NCI-H2107 treated with DMSO at 0.1 percent for 48 hours (cell line): Measurements from ENCODE around the gene LRRC32.
A peak's percentile ranks its signal among the peaks of the same experiment; 100 is the strongest.
"Not testable (repeated sequence)": the region's sequence is repeated elsewhere in the genome, so short reads cannot be mapped to it uniquely, and the experiment has no call there.

Experiments used
- DNase-seq: peaks from one replicate; lab custom pipeline; 2025; ENCODE audit not compliant: unreplicated experiment; lab: John Stamatoyannopoulos, UW

Gene LRRC32

DNA sequence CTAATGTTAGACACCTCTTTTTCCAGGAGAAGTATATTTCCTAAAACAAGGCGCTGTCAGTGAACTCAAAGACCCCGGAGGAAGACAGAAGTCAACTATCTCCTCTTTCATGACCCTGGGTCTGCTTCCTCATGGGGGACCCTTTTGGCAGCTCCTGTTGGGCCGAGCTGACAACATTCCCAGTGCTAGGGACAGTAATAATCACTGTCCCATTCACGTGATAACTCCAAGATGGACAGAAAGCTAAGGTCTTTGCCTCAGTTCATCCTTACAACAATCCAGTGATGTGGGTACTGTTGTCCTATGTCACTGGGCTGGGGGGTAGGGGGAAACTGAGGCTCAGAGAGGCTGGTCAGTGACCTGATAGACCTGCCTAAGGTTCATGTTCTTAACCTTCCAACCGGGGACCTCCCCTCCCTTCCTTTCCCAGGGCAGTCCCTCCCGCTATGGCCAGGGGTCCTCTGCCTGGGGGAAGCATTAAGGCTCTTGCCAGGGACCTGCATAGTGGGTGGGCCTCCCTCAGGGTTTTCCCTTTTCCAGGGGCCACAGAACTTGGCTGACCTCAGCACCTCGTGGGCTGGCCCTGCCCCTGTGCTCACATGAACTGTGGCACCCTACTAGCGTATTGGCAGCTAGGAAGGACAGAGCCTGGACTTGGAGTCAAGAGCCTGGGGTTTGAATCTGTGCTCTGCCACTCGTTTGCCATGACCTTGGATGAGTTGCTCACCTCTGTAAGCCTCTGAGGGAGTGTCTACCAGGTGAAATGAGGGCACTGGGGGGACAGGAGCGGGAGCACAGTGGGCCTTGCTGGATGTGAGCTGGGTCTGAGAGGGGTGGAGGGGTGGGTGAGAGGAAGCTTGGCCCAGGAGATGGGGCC lies 53.6 kb downstream of the LRRC32 start:
- DNase-seq, result no peak

DNA sequence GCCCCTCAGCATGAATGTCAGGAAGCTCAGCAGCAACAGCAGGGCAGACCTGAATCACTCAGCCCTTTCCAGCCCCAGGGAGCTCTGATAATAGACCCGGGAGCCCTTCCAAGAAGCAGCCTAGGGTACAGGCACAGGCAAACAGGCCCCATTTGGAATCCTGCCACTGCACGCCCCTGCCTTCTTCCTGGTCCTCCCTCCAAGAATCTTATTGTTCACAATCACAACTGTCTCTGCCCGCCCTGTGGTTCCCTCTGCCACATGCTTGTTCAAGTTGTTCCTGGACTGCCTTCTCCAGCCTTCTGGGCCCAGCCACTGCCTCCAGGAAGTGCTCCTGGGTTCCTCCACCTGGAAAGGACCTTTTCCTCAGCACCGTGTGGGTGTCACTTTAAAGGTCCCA lies 54.6 kb downstream of the LRRC32 start:
- no peak for DNase-seq

DNA sequence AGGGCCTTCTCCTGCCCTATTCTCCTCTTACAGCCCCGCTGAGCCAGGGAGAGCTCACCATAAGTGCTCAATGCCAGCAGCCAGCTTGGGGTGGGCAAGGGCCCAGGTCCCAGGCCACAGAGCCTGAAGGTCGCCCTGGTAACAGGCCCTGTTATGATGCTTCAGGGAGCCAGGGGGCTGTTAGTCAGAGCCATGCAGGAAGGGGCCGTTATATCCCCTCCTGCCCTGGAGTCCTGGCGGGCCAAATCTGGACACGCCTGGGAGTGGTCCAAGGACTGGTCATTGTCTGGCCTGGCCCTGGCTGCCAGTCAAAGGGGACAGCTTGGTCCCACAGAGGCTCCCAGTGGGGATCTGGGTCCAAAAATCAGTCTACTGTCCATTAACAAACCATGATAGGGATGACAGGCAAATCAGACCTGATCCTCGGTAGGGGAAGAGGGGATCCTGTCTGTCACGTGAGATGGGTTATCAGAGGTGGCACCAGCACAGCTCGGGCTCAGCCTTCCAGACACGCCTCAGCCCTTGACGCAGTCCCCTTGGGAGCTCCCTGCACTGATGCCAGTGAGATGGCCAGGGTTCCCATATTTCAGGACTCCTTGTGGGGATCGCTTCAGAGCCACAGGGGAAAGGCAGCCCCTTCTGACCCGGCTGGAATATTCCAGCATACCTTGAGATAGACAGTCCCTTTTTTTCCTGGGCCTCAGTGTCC lies 55.9 kb downstream of the LRRC32 start:
- DNase-seq, result no peak

DNA sequence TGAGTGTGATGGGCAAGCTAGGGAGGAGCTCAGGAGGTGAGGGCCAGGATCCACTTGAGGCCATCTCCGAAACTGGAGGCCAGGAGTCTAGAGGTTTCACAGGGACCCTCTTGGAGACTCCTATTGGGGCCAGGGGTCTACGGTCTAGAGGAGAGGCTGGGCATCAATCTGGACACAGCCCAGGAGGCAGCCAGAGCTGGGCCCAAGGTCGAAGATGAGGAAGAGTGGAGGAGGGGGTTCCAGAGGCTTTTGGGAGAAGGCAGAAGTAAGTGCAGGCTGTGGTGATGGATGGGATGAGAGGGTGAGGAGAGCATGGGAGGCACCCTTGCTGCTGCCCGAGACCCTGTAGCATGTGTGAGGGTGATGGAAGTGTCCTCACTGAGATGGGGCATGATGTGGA lies 56.6 kb downstream of the LRRC32 start:
- no peak for DNase-seq

DNA sequence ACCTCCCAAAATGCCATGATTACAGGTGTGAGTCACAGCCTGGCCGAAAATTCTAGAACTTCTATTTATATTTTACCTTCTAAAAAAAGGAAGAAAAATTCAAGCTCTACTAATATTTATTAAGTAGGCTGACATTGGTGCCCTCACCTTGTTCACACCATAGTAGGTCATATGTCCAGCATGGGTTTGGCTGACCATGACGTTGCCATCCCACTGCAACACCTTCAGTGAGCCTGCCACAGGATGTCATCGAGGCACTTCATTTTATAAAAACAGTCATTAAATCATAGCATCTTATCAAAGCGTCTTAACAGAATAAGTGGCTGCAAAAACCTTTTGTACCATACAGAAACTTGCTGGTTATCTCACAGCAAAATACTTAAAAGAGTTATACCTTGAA lies 58.3 kb downstream of the LRRC32 start:
- no peak for DNase-seq

DNA sequence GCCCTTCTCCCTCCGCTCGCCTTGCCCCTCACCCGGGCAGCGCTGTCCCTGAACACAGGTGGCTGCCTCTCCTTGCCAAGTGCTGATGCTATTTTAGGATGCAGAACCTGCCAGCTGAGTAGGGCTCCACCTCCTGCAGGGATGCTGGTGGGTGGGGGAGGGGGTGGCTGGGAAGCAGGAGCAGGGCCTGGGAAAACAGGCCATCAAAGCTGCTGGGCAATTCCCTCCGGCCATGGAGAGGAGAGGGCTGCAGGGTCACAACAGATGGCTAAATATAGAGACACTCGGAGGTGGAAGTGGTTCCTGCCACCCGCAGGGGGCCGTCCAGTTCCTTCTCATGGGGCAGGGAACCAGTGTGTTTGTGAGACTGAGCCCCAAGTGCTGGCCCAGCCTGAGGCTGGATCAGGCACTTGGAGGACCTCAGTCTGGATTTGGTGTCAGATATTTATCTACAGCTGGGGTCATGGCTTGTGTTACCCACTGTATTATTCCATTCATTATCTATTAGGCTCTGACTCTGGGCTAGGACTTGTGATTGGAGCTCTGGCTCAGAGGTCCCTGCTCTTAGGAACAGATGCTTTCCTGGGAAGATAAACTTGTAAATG lies 59.6 kb downstream of the LRRC32 start:
- no peak for DNase-seq

DNA sequence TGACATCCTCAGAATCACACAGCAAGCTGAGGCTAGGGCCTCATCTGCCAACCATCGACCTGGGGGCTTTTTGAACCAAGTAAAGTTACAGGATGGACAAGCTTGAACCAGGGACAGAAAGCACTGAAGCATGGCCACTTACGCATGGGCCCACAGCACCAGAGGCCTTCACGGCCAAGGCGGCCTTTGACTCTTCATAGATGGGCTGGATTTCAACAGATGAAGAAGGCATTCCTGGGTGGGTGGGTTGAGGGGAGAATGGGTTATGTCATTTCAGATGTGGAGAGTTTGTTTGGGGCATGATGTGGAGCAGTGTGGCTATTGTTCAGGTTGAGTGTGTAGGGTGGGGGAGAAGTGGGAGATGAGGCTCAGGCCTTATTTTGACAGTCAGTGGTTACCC lies 60.2 kb downstream of the LRRC32 start:
- DNase-seq, result no peak

DNA sequence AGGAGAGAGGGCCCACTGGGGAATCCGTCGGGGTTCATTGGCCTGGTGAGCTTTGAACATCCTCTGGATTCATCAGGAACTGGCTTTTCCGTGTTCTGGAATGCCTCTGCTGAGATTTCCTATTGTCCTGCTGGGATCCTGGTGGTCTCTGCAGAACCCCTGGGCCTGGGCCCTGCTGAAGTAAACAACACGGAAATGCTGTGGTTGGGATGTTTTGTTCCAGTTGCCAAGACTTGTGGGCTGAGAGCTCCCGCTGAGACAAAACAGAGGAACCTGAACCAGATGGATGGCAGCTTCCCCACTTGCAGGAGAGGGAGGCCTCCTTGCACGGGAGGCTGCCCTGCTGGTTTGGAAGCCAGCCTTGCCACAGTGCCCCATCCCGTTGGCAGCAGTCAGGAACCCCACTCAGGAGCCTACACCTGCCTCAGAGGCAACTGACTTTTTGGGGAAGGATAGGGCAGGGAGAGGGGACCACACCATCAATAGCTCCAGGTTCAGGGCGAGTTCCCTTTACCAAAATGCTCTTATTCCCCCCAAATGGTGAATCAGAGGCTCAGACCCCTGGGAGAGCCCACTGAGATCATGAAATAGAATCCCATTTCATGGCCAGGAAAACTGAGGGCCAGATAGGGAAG lies 60.7 kb downstream of the LRRC32 start:
- peak; percentile 45 for DNase-seq

DNA sequence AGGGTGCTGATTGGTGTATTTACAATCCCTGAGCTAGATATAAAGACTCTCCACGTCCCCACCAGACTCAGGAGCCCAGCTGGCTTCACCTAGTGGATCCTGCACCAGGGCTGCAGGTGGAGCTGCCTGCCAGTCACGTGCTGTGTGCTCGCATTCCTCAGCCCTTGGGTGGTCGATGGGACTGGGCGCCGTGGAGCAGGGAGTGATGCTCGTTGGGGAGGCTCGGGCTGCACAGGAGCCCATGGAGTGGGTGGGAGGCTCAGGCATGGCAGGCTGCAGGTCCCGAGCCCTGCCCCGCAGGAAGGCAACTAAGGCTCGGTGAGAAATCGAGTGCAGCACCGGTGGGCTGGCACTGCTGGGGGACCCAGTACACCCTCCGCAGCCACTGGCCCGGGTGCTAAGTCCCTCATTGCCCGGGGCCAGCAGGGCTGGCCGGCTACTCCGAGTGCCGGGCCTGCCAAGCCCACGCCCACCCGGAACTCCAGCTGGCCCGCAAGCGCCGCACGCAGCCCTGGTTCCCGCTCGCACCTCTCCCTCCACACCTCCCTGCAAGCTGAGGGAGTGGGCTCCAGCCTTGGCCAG lies 61.6 kb downstream of the LRRC32 start:
- DNase-seq, result not testable (repeated sequence)

DNA sequence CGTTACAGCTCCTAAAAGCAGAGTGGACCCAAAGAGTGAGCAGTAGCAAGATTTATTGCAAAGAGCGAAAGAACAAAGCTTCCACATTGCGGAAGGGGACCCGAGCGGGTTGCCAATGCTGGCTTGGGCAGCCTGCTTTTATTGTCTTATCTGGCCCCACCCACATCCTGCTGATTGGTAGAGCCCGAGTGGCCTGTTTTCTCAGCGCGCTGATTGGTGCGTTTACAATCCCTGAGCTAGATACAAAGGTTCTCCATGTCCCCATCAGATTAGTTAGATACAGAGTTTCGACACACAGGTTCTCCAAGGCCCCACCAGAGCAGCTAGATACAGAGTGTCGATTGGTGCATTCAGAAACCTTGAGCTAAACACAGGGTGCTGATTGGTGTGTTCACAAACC lies 62.3 kb downstream of the LRRC32 start:
- not testable (repeated sequence) for DNase-seq
